Coronary artery (tissue), 2 donors: ENCODE measurements around the gene ACOX3.
"Not testable (repeated sequence)": the region's sequence is repeated elsewhere in the genome, so short reads cannot be mapped to it uniquely, and the experiment has no call there.

Source experiments
- DNase-seq: peaks from one replicate; pipeline ENCODE4 v3.0.0-alpha.2; 2017; ENCODE audit warnings: low spot score
- H3K27ac ChIP-seq, 2 donors: fragments of 200-600 bp; sonication (generic); one replicate each; pipeline ENCODE4 v1.5.1; 2016 to 2019
- H3K4me3 ChIP-seq: fragments of 200-600 bp; sonication (generic); 2 replicates; pipeline ENCODE4 v1.5.1; 2016; ENCODE audit warnings: mild to moderate bottlenecking, moderate library complexity
- CTCF ChIP-seq: fragments of 200-600 bp; sonication (generic); IDR thresholded peaks from one replicate; pipeline ENCODE4 v1.5.1; 2019; ENCODE audit warnings: antibody characterized with exemption

Gene ACOX3

GRCh38 chr4:8353158-8353669 lies 87.3 kb downstream of the ACOX3 start:
- DNase-seq = no peak
- Histone ChIP-seq H3K4me3 (no peak overlapping the region), H3K27ac (no peak overlapping the region)
- TF ChIP-seq CTCF = no peak

- Histone ChIP-seq H3K4me3 (no peak overlapping the region), H3K27ac (no peak overlapping the region)
- no peak for DNase-seq
- no peak for TF ChIP-seq CTCF
These were observed 88.0 kb downstream of the ACOX3 start for GRCh38 chr4:8352368-8353157.

- no peak for DNase-seq
- Histone ChIP-seq H3K27ac (no peak overlapping the region), H3K4me3 (no peak overlapping the region)
- no peak for TF ChIP-seq CTCF
These were observed 88.6 kb downstream of the ACOX3 start for GRCh38 chr4:8351931-8352367.

- Histone ChIP-seq H3K27ac (no peak overlapping the region), H3K4me3 (no peak overlapping the region)
- TF ChIP-seq CTCF = no peak
- DNase-seq = no peak
These were observed 89.6 kb downstream of the ACOX3 start for GRCh38 chr4:8350841-8351461.

GRCh38 chr4:8350352-8350751 lies 90.2 kb downstream of the ACOX3 start:
- H3K27ac ChIP-seq = no peak overlapping the region
- H3K4me3 ChIP-seq = no peak overlapping the region
- no peak for TF ChIP-seq CTCF
- DNase-seq = no peak

- TF ChIP-seq CTCF = no peak
- Histone ChIP-seq H3K4me3 (no peak overlapping the region), H3K27ac (no peak overlapping the region)
- no peak for DNase-seq
These were observed 90.8 kb downstream of the ACOX3 start for GRCh38 chr4:8349664-8350236.

- H3K27ac ChIP-seq, DNase-seq, H3K4me3 ChIP-seq: not testable (repeated sequence)
These were observed 91.3 kb downstream of the ACOX3 start for GRCh38 chr4:8349236-8349635.
